K562 (cell line): Measurements from ENCODE around the gene SIT1. TPM values are rescaled to one million over a fixed set of nuclear protein-coding genes. Genes with fewer than 3 reads are reported as not detected.

Experiments
- ATAC-seq: fragments of 200-7000 bp; cut with Tn5 transposase; 3 replicates; pipeline ENCODE4 v1.9.1; 2020; ENCODE audit warnings: moderate library complexity
- BruUV-seq: library from RNA; stranded (reverse); fragments of 400-500 nt; replicated peaks from 2 replicates; lab custom pipeline; 2021; lab: Mats Ljungman, UMichigan
- CTCF ChIA-PET: fragments of 300-600 bp; formaldehyde crosslinking; extraction: SDS; loops from one replicate; lab custom pipeline; 2021; ENCODE audit warnings: low intra/inter-chr PET ratio; lab: Yijun Ruan, JAX
- POLR2A ChIA-PET: fragments of 300-600, 350-650 bp; sonication (Branson Sonifier 250); formaldehyde crosslinking; extraction: SDS; loops from one replicate; lab custom pipeline; 2021; ENCODE audit warnings: antibody characterized with exemption, inconsistent platforms; lab: Yijun Ruan, JAX
- DNase-seq, 4 experiments: peaks; one replicate each; pipeline versions ENCODE4 v3.0.0 to v3.0.0-alpha.2; 2011 to 2018; ENCODE audit warnings: low spot score in 3 of 4, mixed read lengths in 3 of 4; ENCODE audit errors: extremely low read depth in 1 of 4
- FAIRE-seq: peaks from 2 replicates; lab custom pipeline; 2011; peaks lifted over from hg19 to GRCh38; lab: Jason Lieb, UNC
- H2AFZ ChIP-seq: 2 replicates; pipeline ENCODE4 v1.6.0; 2011; ENCODE audit warnings: low read depth, low read length, control low read depth, inconsistent platforms
- H3K27ac ChIP-seq: fragments of 200-600 bp; 3 replicates; pipeline ENCODE4 v1.8.0; 2011; ENCODE audit warnings: low read depth, mild to moderate bottlenecking, control low read depth, inconsistent platforms, low read length, moderate library complexity, mixed read lengths; ENCODE audit errors: extremely low read depth
- H3K27me3 ChIP-seq, 2 experiments: fragments of 300-600 bp in 1 of 2; 2 replicates in 1 of 2; 3 replicates in 1 of 2; pipeline versions ENCODE4 v1.6.0 to v1.8.0; 2011; ENCODE audit warnings: inconsistent platforms in 2 of 2, low read length in 2 of 2, mild to moderate bottlenecking in 1 of 2, mixed read lengths in 1 of 2, moderate library complexity in 1 of 2; ENCODE audit not compliant: control insufficient read depth in 2 of 2, insufficient read depth in 2 of 2
- H3K36me3 ChIP-seq: fragments of 300-600 bp; 3 replicates; pipeline ENCODE4 v1.8.0; 2011; ENCODE audit warnings: mild to moderate bottlenecking, low read length, inconsistent platforms; ENCODE audit not compliant: control insufficient read depth, insufficient read depth
- H3K4me1 ChIP-seq, 2 experiments: fragments of 200-600 bp in 1 of 2; replicated peaks in 1 of 2; 2 replicates in 1 of 2; 3 replicates in 1 of 2; pipeline versions ENCODE4 v1.5.1 to v1.8.0; 2011; ENCODE audit warnings: inconsistent platforms in 2 of 2, low read length in 2 of 2, mild to moderate bottlenecking in 1 of 2, mixed read lengths in 1 of 2, moderate library complexity in 1 of 2; ENCODE audit not compliant: control insufficient read depth in 2 of 2, insufficient read depth in 2 of 2
- H3K4me2 ChIP-seq: 2 replicates; pipeline ENCODE4 v1.6.1; 2011; ENCODE audit warnings: low read length, control low read depth, inconsistent platforms, mixed read lengths; ENCODE audit not compliant: insufficient read depth
- H3K4me3 ChIP-seq: fragments of 200-600 bp; sonication (generic), shearing (Covaris generic); 2 replicates; pipeline ENCODE4 v1.5.1; 2016; ENCODE audit warnings: control low read depth, inconsistent platforms
- H3K79me2 ChIP-seq: fragments of 200-600 bp; 3 replicates; pipeline ENCODE4 v1.8.0; 2011; ENCODE audit warnings: low read length, inconsistent platforms; ENCODE audit not compliant: control insufficient read depth, insufficient read depth
- H3K9ac ChIP-seq, 2 experiments: 2 replicates each; pipeline versions ENCODE4 v1.6.0 to v1.6.1; 2011; ENCODE audit warnings: low read depth in 2 of 2, low read length in 2 of 2, control low read depth in 1 of 2, inconsistent platforms in 1 of 2, mild to moderate bottlenecking in 1 of 2, mixed read lengths in 1 of 2; ENCODE audit not compliant: insufficient read depth in 1 of 2
- H3K9me1 ChIP-seq: one replicate; pipeline ENCODE4 v1.6.0; 2011; ENCODE audit warnings: inconsistent platforms, mild to moderate bottlenecking, low read length, moderate library complexity; ENCODE audit not compliant: control insufficient read depth, insufficient read depth
- H3K9me3 ChIP-seq: replicated peaks from 2 replicates; pipeline ENCODE4 v1.5.1; 2011; ENCODE audit warnings: low read depth, low read length, inconsistent platforms; ENCODE audit not compliant: control insufficient read depth, insufficient read depth
- H4K20me1 ChIP-seq: replicated peaks from 2 replicates; pipeline ENCODE4 v1.6.1; 2011; ENCODE audit warnings: low read length, inconsistent platforms, mixed read lengths; ENCODE audit not compliant: control insufficient read depth, insufficient read depth
- BRD9 ChIP-seq: fragments of 450-650 bp; IDR thresholded peaks from 2 replicates; pipeline ENCODE4 v1.6.1; 2018; ENCODE audit warnings: low read depth; ENCODE audit not compliant: partially characterized antibody
- BRF1 ChIP-seq: IDR thresholded peaks from 3 replicates; pipeline ENCODE4 v1.6.1; 2011; ENCODE audit warnings: borderline replicate concordance, mild to moderate bottlenecking; ENCODE audit not compliant: insufficient read length; ENCODE audit errors: extremely low read depth
- EGR1 ChIP-seq: fragments of 450-650 bp; conservative IDR thresholded peaks from 2 replicates; pipeline ENCODE4 v1.6.1; 2017; ENCODE audit warnings: mild to moderate bottlenecking
- HSF4 ChIP-seq: fragments of 250-450 bp; sonication (Bioruptor Pico); IDR thresholded peaks from 2 replicates; pipeline ENCODE4 v2.1.2; 2022; ENCODE audit warnings: mild to moderate bottlenecking, moderate library complexity, borderline replicate concordance
- POLR3G ChIP-seq: IDR thresholded peaks from 2 replicates; pipeline ENCODE4 v1.6.1; 2011; ENCODE audit not compliant: insufficient read length, insufficient replicate concordance; ENCODE audit errors: extremely low read depth
- RBM14 ChIP-seq: fragments of 200-400 bp; formaldehyde crosslinking; IDR thresholded peaks from 2 replicates; pipeline ENCODE4 v1.6.1; 2018; ENCODE audit warnings: low read depth, mild to moderate bottlenecking, low read length, moderate library complexity, borderline replicate concordance; ENCODE audit not compliant: insufficient read depth
- RNF2 ChIP-seq: sonication (generic); IDR thresholded peaks from 2 replicates; pipeline ENCODE4 v1.6.1; 2016
- SPI1 ChIP-seq: IDR thresholded peaks from 2 replicates; pipeline ENCODE4 v1.6.1; 2011; ENCODE audit warnings: low read depth, low read length, control low read depth, borderline replicate concordance
- TAF7 ChIP-seq: fragments of 450-650 bp; IDR thresholded peaks from 2 replicates; pipeline ENCODE4 v1.6.1; 2016; ENCODE audit warnings: missing genetic modification characterization, missing compliant biosample characterization
- TOE1 ChIP-seq, 2 experiments: fragments of 450-650 bp in 1 of 2; sonication (generic) in 1 of 2; formaldehyde crosslinking in 1 of 2; IDR thresholded peaks; 2 replicates each; pipeline versions ENCODE4 v1.7.1 to v1.8.0; 2016 to 2022; ENCODE audit warnings: borderline replicate concordance in 2 of 2, mild to moderate bottlenecking in 2 of 2, antibody characterized with exemption in 1 of 2, inconsistent platforms in 1 of 2, low read depth in 1 of 2, missing genetic modification reagents in 1 of 2, moderate library complexity in 1 of 2
- WHSC1 ChIP-seq: IDR thresholded peaks from one replicate; pipeline ENCODE4 v1.6.1; 2012; ENCODE audit warnings: low read length, control low read depth, inconsistent platforms
- ZNF133 ChIP-seq: fragments of 250-450 bp; sonication (Bioruptor Pico); IDR thresholded peaks from 2 replicates; pipeline ENCODE4 v1.4.0; 2020; ENCODE audit warnings: mild to moderate bottlenecking
- WGBS: fragments of 100-300 bp; shearing (Covaris generic); methylation state at CpG from one replicate; pipeline ENCODE4 v1.1.6; 2016; ENCODE audit warnings: low coverage, mixed read lengths; ENCODE audit not compliant: insufficient coverage; ENCODE audit errors: missing lambda C conversion rate; 5-methylcytosine and 5-hydroxymethylcytosine counted together
- in situ Hi-C: fragments of 300-500 bp; cut with MboI; formaldehyde crosslinking; loops from 4 replicates; pipeline ENCODE4 v1.15.0; 2018; ENCODE audit warnings: inconsistent platforms, mixed read lengths
- intact Hi-C: fragments of 100-400 bp; cut with micrococcal nuclease; formaldehyde crosslinking; loops from 2 replicates; pipeline ENCODE4 v1.14.2; 2022
- polyA plus RNA-seq, 8 experiments: library from polyadenylated mRNA; depleted of rRNA in 4 of 8; stranded (reverse) in 5 of 8; unstranded in 3 of 8; fragments of >200 nt; fragmentation: Nextera tagmentation in 2 of 8; fragmentation: Illumina TruSeq in 1 of 8; extraction: Ambion mirVana in 2 of 8; extraction: Trizol in 1 of 8; gene quantifications; 2 replicates each; pipeline versions ENCODE4 v1.2.1 to v1.2.3, GENCODE V29; 2011 to 2014; ENCODE audit warnings: inconsistent platforms in 1 of 8, missing spikeins in 1 of 8
- total RNA-seq, 7 experiments: library from RNA; depleted of rRNA in 6 of 7; stranded (reverse); fragments of >200 nt in 6 of 7; fragmentation: Illumina TruSeq in 2 of 7; extraction: Trizol in 2 of 7; gene quantifications; 2 replicates each; pipeline versions ENCODE4 v1.2.1 to v1.2.3, GENCODE V29; 2011 to 2021; ENCODE audit warnings: low replicate concordance in 1 of 7
- TF ChIP-seq, protein P1 (sequence below): fragments of 250-450 bp; sonication (Bioruptor Pico); IDR thresholded peaks from 2 replicates; pipeline ENCODE4 v1.8.0; 2022; ENCODE audit warnings: moderate library complexity, mild to moderate bottlenecking, inconsistent platforms
- TF ChIP-seq, protein P2 (sequence below): fragments of 250-450 bp; sonication (Bioruptor Pico); IDR thresholded peaks from 2 replicates; pipeline ENCODE4 v1.5.0; 2021; ENCODE audit warnings: mild to moderate bottlenecking, moderate library complexity
- TF ChIP-seq, protein P3 (sequence below): fragments of 250-450 bp; sonication (Bioruptor Pico); IDR thresholded peaks from 2 replicates; pipeline ENCODE4 v1.4.0; 2020; ENCODE audit warnings: mild to moderate bottlenecking

Gene SIT1
- total and polyA plus RNA-seq, 9 of the 15 experiments (the other 6 are each of a cell fraction or from before 2014, with no cell fraction given), result not detected

DNA sequence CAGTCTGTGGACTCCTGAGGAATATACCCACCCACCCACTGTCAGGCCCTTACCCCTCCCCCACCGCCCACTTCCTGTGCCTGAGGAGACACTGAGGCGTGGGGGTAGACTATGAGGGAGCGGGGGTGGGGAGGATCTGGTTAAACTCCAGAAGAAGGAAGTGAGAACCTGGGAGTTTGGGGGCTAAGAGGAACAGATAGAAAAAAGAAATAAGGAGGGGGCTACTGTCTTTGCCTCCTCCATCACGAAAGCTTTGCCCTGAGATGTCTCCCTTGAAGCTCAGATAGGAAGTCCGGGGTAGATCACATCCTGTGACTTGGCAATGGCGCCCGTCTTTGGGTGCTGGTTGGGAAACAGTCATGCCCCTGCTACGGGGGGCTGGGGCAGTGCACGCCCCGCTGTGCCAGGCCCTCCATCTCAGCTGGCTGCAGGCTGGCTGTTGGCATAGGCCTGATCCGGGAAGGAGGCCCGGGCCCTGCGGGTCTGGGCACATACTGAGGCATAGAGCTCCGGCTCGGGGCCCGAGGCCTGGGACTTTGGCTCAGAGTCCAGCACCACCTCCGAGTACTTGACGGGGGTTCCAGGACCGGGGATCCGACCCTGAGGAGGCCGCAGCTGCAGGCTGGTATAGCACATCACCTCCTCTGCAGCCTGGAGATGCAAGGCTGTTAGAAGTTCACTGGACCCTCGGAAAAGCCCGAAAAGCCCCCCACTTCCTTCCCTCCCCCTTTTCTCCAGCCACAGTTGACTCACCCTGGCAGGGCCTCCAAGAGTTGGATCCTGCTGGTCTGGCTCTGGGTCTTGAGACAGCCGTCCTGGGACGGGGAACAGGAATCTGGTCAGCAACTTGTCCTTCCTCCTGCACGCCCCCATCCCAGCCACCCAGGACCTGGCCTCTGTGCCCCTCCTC, 1.0 kb downstream of the SIT1 start:
- H3K4me3 ChIP-seq, result no peak overlapping the region
- TF ChIP-seq ZNF133 (CRISPR knock-in tag) (no peak), BRF1 (no peak), BRD9 (no peak), POLR3G (no peak), RNF2 (0 out of 2 replicates have a peak, but pooled peaks have one; percentile 34), EGR1 (peak; percentile 80), WHSC1 (no peak), RBM14 (no peak), TAF7 (tag) (no peak), TOE1 (IDR thresholded peaks at IDR 0.05; ENCODE audit: borderline replicate concordance) (no peak), TOE1 (CRISPR knock-in tag; IDR thresholded peaks at IDR 0.05; ENCODE audit: borderline replicate concordance, low read depth) (no peak), SPI1 (peak; percentile 65), HSF4 (no peak)
- TF ChIP-seq, protein P1, sequence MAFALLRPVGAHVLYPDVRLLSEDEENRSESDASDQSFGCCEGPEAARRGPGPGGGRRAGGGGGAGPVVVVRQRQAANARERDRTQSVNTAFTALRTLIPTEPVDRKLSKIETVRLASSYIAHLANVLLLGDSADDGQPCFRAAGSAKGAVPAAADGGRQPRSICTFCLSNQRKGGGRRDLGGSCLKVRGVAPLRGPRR (CRISPR knock-in tag), result no peak
- TF ChIP-seq, protein P2, sequence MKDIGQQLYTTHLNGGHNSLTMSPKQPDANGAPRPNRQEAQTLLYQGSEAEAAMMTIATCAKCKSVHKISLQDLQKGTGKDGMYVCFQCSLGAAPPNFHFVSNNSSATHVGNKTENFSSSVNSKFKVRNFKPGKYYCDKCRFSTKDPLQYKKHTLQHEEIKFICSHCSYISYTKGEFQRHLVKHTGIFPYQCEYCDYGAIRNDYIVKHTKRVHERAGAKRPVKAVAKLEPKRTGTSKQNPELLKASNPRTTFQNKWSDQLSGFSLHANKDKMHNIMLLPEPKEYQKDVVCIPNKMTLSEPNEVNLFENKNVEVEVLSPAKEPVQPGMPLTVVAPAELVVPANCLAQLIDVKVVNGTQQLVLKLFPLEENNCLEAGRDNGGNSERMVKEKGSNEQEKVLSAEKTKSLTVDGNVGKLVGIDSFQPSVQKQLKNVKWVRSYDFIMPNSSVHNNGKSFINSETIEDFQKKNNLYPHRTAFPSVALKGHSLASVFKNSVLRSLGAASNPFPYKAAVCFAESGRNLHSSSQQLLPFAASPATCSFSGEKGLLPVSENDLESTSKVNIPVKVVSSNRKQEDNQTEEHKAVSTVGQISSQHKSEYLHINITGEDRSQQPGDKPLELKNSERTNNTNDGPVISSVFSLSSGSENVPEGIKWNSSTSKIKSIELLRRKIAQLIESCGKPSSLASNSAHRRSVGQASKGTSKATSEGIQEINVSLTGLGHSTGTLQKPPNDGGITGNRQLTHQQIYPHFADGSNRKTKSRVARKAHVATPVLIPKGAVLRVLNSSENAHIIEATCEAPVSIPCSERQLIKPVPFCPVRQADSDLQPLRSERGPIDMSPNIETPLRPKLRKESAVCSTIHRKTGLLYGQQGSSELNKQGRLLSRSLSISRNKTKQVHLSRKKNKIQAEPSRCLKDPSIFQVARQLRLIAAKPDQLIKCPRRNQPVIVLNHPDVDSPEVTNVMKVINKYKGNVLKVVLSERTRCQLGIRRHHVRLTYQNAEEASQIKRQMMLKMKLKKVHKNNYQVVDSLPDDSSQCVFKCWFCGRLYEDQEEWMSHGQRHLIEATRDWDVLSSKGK (CRISPR knock-in tag), result no peak
- TF ChIP-seq, protein P3, sequence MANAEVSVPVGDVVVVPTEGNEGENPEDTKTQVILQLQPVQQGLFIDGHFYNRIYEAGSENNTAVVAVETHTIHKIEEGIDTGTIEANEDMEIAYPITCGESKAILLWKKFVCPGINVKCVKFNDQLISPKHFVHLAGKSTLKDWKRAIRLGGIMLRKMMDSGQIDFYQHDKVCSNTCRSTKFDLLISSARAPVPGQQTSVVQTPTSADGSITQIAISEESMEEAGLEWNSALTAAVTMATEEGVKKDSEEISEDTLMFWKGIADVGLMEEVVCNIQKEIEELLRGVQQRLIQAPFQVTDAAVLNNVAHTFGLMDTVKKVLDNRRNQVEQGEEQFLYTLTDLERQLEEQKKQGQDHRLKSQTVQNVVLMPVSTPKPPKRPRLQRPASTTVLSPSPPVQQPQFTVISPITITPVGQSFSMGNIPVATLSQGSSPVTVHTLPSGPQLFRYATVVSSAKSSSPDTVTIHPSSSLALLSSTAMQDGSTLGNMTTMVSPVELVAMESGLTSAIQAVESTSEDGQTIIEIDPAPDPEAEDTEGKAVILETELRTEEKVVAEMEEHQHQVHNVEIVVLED (CRISPR knock-in tag), result no peak

More for the DNA sequence above, 1.0 kb downstream of the SIT1 start:
- ChIA-PET CTCF (no interaction called here), POLR2A (interaction anchor here (0.6 to 1.3 kb wide), 4 partner anchors 8 to 1350 kb away, joined by 3 to 8 read pairs (median 3); partner anchors contain the start of genes CCDC107 and RMRP)
- H3K9me3 ChIP-seq, result no peaks in the 10 kb centered on the region
- H3K36me3 ChIP-seq, result no peaks in the 10 kb centered on the region
- no peak overlapping the region for H3K27ac ChIP-seq
- H3K27me3 ChIP-seq, result no peaks in the 10 kb centered on the region
- H3K4me1 ChIP-seq, result peaks cover 31 to 32% of the 10 kb centered on the region in 2 experiments
- peak overlapping the region in 1 of 2 experiments; percentile 78; a peak in 2 of 4 replicates for H3K9ac ChIP-seq
- no peaks in the 10 kb centered on the region for H4K20me1 ChIP-seq
- ATAC-seq (no peak), DNase-seq (peak; percentile 26 to 53 (median 35)), FAIRE-seq (no peak)
- H3K9me1 ChIP-seq, result no peaks in the 10 kb centered on the region
- H2AFZ ChIP-seq, result peak overlapping the region; percentile 55; the same call in 1 of the 2 replicates
- H3K4me2 ChIP-seq, result no peak overlapping the region
- no peaks in the 10 kb centered on the region for H3K79me2 ChIP-seq
- intact Hi-C loops (loop anchor here (5.0 kb wide), 1 partner anchor 233 kb away; no protein-coding TSS in a partner anchor), in situ Hi-C loops (loop anchor here (5.0 kb wide), 1 partner anchor 42 kb away; the partner anchor contains the start of gene TESK1)
- WGBS, result 51% methylated on average over 11 of the region's 26 CpGs
- no TSS peak for BruUV-seq
